ENCODE results near the gene PEMT.
A peak's percentile ranks its signal among the peaks of the same experiment; 100 is the strongest.

The PEMT gene

GRCh38 chr17:17497065-17497844, 94.3 kb downstream of the PEMT start:
- TF ChIP-seq CTCF (IDR thresholded peaks at IDR 0.05) (peak; percentile 72), ZFX (IDR thresholded peaks at IDR 0.05; ENCODE audit: borderline replicate concordance) (no peak)
- H3K27ac ChIP-seq = no peak overlapping the region; the same call in 1 of the 2 replicates

GRCh38 chr17:17496189-17497064, 95.1 kb downstream of the PEMT start, which contains the start of gene RASD1:
RASD1 (minus strand) TSS chr17:17496395; CDS start chr17:17496181, 214 bp downstream.
- peak within 1 kb of the TSS; percentile 46 for H3K27ac ChIP-seq
- TF ChIP-seq ZFX (IDR thresholded peaks at IDR 0.05; ENCODE audit: borderline replicate concordance) = no peak
- TF ChIP-seq CTCF (IDR thresholded peaks at IDR 0.05) = peak; percentile 98

- TF ChIP-seq ZFX (IDR thresholded peaks at IDR 0.05; ENCODE audit: borderline replicate concordance) (no peak), CTCF (IDR thresholded peaks at IDR 0.05) (no peak)
- H3K27ac ChIP-seq = no peak overlapping the region; the same call in 1 of the 2 replicates
Measured at GRCh38 chr17:17495536-17496188, 95.8 kb downstream of the PEMT start.

- peak; percentile 16; the same call in 1 of the 2 replicates for TF ChIP-seq CTCF (IDR thresholded peaks at IDR 0.05)
- no peak for TF ChIP-seq ZFX (IDR thresholded peaks at IDR 0.05; ENCODE audit: borderline replicate concordance)
- H3K27ac ChIP-seq = no peak overlapping the region; the same call in 1 of the 2 replicates
Measured at GRCh38 chr17:17494870-17495535, 96.5 kb downstream of the PEMT start.

- TF ChIP-seq CTCF (IDR thresholded peaks at IDR 0.05) (no peak), ZFX (IDR thresholded peaks at IDR 0.05; ENCODE audit: borderline replicate concordance) (no peak)
- H3K27ac ChIP-seq = no peak overlapping the region; the same call in 1 of the 2 replicates
Measured at GRCh38 chr17:17494499-17494869, 97.0 kb downstream of the PEMT start.

GRCh38 chr17:17493986-17494466, 97.5 kb downstream of the PEMT start:
- no peak for TF ChIP-seq CTCF (IDR thresholded peaks at IDR 0.05)
- TF ChIP-seq ZFX (IDR thresholded peaks at IDR 0.05; ENCODE audit: borderline replicate concordance) = no peak
- no peak overlapping the region; the same call in 1 of the 2 replicates for H3K27ac ChIP-seq
